ENCODE measurements around the gene CAMKMT.

Gene CAMKMT

DNA sequence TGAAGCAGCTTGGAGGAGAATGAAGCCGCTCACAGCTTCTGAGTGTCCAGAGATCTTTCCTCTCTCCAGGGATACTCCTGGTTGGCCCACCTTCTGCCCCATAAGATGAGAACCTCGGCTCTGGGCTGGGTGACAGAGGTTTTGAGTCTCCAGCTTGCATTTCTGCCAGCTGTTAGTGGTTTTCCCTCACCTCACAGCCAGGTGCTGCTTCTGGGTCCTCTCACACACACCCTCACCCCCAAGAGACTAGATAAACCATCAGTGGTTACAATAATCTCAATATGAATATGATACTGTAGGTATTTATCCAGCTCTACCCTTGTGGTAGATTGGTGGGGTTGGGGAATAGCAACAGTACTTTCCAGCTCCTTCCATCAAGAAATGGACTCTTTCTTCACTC lies 418.0 kb downstream of the CAMKMT start:
- FAIRE-seq = no peak

DNA sequence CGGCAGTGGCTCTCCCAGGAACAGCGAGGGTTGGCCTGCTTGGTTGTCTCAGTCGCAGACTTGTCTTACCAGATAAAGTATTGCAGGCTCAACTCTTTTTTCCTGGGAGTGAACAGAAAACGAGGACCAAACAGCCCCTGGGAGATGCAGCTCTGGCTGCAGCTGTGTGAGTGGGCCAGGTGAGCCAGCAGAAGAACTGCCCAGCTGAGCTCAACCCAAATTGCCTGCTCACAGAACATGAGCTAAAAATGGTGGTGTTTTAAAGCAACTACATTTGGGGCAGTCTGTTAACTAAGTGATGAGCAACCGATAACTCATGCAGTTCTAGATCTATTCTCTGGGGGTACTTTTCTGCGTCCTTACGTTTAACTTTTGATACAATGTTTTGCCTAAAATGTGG lies 418.7 kb downstream of the CAMKMT start:
- FAIRE-seq = no peak

DNA sequence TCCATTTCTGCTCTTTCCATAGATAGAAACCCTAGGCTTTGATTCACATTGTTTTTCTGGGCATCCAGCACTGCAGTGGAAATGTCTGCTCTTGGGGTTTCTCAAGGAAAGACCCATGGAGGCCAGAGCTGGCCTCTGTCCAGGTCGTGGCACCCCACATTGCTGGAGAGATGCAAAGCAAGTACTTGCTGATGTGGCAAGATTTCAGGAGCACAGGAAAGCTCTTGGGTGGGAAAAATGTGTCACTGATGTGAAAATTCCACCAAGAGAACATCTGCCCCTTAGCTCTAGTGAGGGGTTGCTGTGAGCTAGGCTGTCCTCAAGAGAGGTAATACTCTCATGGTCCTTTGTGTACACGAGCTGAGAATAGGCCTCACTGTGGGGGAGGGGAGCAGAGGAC lies 423.7 kb downstream of the CAMKMT start:
- no peak for FAIRE-seq

DNA sequence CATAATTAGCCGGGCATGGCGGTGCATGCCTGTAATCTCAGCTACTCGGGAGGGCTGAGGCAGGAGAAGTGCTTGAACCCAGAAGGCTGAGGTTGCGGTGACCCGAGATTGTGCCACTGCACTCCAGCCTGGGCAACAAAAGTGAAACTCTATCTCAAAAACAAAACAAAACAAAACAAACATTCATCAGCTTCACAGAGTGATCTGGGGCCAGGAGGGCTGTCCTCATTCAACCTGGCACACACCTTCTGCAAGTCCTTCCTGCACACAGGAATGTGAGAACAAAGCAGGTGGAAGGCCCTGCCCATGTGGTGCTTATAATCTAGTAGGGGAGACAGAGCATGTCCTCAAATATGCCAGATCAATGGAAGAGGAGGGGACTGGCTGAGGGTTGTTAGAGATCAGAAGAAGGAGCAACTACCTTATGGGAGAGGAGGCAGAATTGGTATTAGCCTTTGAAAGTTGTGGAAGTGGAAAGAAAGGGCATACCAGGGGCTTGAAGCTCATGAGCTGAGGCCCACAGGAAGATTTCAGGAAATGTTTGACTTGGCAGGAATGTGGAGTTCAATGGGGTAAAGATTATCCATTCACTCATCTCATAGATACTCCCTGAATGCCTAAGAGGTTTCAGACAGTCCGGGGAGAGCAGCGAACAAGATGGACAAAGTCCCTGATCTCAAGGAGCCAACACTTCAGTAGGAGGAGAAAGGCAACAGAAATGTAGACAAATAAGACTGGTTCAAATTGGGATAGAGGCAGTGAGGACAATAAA lies 424.5 kb downstream of the CAMKMT start:
- FAIRE-seq = no peak

DNA sequence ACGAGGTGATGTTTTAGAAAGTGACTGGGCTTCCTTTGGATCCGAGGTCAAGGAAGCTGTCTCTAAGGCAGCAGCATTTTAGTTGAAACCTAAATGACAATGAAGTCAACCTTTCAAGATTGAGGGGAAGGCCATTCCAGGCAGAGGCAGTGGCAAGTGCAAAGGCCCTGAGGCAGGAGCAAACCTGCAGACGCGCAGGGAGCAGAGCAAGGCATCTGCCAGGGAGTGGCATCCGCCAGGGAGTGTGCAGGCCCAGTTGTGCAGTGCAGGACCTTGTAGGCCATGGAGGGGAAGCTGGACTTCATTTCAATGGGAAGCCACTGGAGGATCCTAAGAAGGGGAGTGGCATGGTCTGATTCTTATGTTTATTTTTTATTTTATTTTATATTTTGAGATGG lies 425.1 kb downstream of the CAMKMT start:
- no peak for FAIRE-seq

DNA sequence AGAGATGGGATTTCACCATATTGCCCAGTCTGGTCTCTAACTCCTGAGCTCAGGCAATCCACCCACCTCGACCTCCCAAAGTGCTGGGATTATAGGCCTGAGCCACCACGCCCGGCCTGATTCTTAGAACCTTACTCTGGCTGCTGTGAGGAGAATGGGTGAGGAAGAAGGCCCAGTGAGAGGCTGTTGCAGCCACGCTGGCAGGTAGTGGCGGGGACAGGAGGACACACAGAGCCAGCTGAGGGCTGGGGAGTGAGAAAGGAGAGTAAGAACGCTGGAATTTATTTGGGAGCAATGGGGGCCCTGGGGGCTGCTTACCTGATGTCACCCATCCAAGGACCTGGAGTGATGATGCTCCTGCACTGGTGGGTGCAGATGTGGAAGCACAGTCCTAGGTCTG lies 425.9 kb downstream of the CAMKMT start:
- no peak for FAIRE-seq

DNA sequence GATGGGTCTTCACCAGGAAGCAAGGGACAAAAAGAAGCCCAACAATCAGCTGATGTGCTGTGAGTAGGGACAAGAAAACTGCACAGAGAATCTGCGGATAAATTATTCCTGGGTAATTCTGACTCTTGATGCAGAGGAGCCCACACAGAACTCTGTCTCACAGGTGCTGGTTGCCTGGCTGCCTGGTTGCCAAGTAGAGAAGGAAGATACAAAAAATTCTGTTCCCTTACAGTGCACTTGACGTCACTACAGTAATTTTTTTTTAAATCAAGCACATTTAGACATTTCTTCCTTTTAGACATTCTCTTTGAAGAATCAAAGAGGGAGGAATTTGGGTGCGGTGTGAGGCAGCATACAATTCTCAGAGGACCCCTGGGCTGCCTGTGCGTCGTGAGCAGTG lies 427.7 kb downstream of the CAMKMT start:
- FAIRE-seq = no peak

DNA sequence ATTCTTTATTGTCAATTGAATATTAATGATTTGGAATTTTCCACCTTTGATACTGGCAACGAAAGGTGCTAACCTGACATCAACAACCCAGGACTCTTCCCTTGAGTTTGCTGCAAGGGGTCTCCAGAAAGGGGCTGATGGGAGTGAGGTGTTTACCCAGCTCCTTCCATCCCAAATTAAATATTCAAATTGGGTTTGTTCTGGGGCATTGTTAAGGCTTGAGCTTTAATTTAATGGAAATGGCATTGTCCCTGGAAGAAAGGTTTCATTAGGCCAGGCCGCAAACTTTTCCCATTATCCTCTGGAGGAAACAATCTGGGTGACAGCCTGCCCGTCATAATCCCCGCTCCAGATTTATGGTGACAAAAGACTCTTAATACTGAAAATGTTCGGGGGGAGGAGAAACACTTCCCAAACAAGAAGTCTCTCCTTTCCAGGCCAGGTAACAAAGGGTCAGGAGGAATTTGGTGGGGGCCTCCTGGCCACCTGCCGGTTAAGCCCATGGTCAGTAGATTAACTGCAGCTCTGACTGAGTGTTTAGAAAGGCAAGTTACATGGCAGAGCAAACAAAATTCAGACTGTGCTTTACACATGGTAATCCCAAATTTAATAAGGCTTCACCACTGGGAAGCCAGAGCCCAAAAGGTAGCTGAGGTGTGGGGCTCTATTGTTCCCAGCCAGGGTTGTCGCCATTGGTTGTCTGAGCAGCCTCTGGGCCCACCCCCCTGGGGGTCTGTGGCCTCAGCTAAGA lies 428.4 kb downstream of the CAMKMT start:
- no peak for FAIRE-seq

DNA sequence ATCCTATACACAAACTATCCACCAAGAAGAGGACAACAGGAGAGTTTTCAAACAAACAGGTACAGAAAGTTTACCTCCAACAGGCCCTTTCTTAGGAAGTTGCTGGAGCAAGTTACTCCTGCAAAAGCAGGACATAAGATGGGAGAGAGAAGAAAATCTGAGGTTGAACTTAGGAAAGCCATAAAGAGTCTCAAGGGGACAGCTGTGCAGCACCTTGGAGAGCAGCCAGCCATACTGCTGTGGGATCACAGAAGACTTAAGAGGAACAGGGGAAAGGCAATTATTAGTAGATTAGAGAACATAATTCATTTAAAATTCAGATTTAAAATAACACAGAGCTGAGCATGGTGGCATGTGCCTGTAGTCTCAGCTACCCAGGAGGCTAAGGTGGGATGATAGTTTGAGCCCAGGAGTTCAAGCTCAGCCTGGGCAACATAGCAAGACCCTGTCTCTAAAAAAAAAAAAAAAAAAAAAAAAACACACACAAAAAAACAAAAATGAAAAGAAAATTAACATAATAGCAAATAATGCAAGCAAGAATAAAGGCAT lies 431.6 kb downstream of the CAMKMT start:
- FAIRE-seq = no peak

DNA sequence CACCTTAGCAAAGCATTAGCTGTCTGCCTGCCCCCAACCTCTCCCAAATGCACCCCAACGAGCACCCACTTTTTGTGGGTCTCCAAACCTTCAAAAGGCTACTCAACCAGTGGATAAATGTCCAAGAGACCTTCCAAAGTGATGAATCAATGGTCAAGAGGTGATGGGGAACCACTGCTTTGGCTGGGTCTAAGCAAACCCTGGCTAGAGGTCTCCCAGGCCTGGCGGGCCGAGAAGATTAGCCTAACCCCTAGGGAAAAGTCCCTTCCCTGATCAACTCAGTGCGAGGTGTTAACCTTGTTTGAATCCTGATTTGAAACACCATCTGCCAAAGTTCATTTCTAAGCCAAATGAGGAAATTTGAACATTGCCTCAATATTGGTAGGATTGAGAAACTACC lies 435.0 kb downstream of the CAMKMT start:
- FAIRE-seq = no peak

DNA sequence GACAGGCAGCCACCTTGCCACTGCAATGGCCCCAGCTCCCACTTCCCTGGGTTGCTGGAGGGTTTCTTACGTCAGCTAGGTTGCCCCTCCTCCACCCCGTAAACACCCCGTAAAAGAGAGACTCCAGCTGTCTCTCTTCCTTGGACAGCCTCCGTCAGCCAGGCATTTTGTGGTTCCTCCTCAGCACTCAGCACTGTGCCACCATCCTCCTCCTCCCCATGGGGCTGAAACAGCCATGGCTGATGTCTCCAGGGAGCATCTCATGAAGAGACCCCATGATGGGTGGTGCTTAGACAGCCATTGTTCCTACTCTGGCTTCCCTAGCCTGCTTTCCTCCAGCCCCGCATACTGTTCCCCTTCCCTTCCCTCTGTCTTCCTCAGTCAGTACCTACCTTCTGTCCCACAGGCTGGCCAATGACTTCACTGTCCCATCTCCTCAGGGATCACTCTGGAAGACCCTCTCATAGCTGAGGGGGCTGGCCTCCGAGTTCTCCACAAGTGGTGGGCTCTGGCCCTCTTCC lies 436.5 kb downstream of the CAMKMT start:
- no peak for FAIRE-seq

DNA sequence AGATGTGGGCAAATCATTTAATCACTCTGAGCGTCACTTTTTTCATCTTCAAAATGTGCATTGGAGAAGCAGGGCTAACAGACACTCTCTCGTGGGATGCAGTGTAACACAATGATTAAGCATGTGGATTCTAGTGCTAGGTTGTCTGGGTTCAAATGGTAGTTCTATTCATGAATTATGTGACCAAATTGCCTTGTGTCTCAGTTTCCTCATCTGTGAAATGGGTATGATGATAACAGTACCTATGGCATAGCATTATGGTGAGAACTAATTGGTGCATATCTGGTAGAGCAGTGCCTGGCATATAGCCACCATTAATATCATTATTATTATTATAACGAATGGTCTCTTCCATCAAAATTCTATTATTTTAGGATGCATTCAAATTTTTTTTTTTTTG lies 437.4 kb downstream of the CAMKMT start:
- FAIRE-seq = no peak

DNA sequence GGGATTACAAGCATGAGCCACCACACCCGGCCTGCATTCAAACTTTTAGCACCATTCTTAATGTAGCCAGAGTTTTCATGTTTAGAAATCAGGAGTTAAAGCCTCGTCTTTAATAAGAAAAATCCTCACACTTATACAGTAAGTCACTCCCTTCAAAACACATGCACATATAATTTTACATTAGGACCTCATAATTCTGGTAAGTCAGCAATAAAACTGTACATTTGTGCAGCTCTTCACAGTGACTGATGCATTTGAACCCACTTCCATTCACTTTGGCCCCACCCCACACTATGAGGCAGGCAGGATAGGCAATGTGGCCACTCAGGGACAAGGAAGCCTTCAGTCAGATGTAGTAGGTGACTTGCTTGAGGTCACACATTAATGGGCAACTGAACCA lies 438.0 kb downstream of the CAMKMT start:
- FAIRE-seq = no peak

DNA sequence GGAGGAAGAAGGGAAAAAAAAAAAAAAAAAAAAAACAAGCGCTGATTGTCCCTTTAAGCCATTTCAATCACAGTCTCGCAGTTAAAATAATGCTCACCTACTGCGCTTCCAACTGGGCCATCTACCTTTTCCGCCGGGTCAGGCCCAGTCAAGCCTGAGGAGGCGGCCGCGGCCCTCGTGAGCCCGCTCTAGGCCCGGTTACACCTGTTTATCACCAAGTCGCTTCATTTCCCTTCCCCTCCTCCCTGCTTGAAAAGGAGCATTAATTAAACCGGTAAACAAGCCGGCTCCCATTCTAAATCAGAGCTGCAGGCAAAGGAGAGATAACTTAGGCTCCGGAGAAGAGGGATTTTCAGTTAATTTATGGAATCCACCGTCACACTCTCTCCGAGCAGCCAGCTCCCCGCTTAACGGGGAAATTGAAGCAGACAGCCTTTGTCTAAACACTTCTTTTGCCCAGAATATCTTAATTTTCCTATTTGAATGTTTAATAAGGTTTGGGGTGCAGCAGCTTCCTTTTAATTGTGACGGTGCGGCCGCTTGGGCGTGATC lies 439.6 kb downstream of the CAMKMT start:
- no peak for FAIRE-seq

DNA sequence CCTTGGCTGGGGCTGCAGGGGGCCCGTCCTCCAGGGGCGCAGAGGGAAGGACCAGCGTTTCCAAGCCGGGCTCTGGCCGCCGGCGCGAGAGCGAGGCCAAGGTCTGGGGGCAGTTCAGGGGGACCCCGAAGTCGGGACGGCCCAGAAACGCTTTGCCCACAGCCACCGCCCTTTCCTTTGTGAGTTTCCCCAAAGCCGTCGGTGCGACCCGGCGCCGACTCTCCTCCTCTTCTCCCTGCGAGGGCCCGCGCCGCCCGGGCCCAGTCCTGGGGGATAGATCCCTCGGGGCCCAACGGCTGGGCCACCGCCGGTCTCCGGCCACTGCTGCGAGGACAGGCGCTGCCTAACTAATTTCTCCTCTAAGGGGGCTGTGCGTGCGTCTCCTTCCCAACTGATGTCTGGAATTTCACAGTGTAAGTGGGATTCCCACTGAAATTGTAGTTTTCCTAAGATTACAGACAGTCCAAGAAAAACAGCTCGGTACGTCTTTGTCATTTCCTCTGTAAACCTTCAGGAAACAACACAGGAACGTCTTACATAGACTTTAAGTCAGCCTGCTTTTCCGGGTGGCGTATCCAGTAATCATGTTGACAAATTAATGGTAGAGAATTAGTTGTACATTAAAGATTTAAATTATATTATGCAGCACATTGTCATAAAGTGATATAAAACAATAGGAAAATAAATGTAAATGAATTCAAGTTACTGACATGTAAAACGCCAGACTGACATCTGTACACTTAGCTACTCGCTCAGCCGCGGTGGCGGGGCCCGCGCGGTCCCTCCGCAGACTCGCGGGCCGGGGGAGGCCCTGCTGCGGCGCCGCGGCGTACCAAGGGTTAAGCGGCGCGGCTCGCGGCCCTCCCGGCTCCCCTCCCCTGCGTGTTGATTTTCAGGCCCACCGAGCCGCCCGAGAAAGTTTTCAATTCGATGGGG lies 440.4 kb downstream of the CAMKMT start:
- FAIRE-seq = no peak

DNA sequence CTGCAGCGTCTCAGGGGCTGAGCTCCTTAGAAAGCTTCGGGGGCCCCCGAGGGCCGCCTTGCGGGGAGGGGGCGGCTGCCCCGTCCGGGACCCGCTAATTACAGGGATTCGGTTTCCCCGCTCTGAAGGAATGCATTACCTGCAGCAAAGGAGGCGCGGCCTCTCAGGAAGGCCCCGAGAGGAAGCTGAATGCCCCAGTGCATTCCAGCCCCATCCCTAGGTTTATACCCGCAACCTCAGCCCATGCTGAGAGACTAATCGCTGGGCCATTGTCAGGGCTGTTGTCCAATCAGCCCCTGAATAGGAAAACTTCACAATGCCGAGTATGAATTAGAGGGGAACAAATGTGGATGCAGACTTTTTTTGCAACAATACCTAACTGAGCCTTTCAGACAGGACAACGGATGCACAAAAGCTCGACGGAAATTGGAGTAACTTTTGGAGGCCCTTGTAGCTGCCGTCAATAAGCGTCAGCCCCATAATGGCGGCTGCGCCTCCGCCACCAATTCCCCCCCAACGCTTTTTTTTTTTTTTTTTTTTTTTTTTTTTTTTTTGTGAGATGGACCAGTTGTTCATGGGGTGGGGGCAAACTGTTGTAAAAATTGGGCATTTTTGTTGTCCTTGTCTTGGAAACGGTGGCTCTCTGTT lies 441.2 kb downstream of the CAMKMT start:
- FAIRE-seq = no peak

DNA sequence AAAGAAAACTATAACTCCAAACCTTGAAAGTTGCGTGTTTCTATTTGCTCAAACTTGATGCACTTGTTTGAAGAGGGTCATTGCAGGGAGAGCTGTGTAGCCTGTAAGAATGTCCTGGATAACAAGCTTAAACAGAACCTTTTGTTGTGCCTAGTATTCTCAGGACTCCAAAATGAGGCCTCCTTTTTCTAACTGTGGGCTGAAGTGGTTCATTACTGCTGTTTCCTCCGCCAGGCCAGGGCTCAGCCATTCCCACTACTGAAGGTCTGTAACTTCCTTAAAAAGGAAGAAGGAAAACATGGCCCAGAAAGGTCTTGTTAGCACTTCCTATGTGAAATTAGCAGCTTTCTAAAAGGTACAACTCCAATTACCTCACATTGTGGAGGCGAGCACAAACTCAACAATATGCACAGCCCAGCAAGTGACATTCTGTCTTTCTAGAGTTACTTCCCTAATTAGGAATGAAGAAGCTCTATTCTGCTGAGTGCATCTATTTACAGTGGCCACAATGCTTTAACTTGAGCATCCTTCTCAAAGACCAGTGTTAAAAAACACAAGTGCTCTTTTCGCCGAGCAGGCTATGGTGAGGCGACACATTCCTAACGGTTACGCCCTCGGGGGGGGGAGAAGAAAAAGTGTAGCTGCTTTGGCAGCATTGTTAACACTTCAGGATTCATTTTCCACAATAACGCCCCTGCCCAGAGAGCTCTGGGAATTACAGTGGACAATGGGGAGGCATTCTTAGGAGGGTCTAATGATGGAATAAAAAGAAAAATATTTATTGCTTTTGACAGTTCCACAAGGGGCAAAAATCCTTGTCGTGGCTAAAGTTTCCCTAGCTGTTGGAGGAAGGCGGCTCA lies 442.9 kb downstream of the CAMKMT start:
- FAIRE-seq = no peak

DNA sequence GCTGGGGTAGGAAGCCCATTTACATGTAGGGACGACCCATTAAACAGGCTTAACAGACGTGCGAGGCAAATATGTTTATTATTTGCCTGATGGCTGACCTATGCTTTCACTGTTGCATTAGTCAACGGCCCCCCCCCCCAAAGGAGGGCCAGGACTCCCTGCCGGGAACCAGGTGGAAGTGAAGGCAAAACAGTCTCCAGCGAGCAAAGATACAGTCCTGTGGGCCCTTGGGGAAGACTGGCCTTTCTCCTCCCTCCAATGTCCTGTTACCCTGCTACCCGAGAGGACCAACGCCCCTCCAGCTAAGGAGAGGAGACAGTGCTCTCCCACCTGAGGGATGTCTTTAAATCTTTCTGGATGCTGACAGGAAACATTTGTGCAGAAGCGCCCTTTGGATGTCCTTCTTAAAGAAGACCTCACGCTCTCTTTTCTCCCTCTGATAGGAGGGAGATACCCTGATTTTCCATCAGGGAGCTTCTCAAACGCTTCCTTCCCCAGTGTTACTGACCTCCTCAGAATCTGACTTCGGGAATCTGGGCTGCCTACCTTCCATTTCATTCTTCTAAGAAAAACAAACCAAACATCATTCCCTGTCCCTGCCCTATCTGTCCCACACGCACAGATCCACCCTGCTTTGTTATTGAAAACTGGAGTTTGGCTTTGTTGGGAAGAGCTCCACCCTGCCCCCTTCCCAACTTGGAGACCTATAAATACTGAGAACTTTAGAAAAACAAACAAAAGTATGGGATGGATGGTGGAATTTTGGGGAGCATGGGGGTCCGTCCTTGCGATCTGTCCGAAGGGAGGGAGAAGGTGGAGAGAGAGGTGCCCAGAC lies 443.9 kb downstream of the CAMKMT start:
- no peak for FAIRE-seq

DNA sequence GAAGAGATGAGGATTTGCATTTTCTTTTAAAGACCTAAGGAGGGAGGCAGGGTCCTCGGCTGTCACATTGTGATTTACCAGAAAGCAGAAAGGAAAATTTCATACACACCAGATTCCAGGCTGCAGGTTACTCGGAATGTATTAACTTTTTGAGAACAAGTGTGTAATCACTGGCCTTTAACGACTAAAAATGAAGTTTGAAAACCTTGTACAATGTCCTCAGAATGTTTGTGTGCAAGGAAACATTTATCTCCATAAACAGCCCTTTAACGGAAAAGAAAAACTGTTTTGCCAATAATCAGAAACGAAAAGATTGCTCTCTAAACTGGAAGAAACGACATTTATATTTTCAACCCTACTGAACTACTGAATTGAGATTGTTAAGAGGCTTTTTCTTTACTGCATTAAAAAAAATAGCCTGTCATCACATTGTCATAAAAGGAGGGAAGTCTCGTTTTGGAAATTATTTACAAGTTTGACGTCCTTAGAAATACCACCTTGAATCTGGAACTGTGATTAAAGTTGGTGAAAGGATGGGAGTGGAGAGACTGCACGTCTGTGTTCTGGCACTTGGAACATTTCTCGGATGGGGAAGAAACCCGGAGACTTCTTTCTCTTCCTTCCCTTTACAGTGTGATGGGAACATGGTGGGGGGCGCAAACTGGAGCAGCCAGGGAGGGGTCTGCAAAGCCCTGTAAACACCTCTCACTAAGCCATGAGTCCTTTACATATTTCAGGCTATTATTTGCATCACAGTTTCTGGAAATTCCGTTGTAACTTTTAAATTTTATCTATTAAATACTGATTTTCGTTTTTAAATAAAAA lies 445.7 kb downstream of the CAMKMT start:
- no peak for FAIRE-seq

Measured in islet of Langerhans (tissue), 1 donor.